B cell (primary cell): Measurements from ENCODE around the gene ACTR5.

Experiments
- CTCF ChIP-seq: fragments of 200-600 bp; IDR thresholded peaks from one replicate; pipeline ENCODE4 v1.8.0; 2022; ENCODE audit warnings: antibody characterized with exemption, mild to moderate bottlenecking
- EZH2 ChIP-seq: IDR thresholded peaks from 2 replicates; pipeline ENCODE4 v1.6.1; 2012; ENCODE audit warnings: borderline replicate concordance, low read depth, mild to moderate bottlenecking, moderate library complexity, low read length; ENCODE audit not compliant: insufficient read depth, poor library complexity, severe bottlenecking

- TF ChIP-seq CTCF (no peak), EZH2 (no peak)
These were observed 41.4 kb downstream of the ACTR5 start for GRCh38 chr20:38789503-38790199.
